ENCODE data around the gene SERF2.

GRCh38 chr15:43792761-43793476 lies 799 bp downstream of the SERF2 start:
- no peak for TF ChIP-seq POLR2A (IDR thresholded peaks at IDR 0.05; ENCODE audit: low read depth, low read length)
- no peak for TF ChIP-seq TAF1 (IDR thresholded peaks at IDR 0.05; ENCODE audit: borderline replicate concordance, low read depth, low read length)

Data from GM12892 (cell line).